ENCODE data around the gene PURA. TPM values are rescaled to one million over a fixed set of nuclear protein-coding genes. Genes with fewer than 3 reads are reported as not detected.
A peak's percentile ranks its signal among the peaks of the same experiment; 100 is the strongest.

Gene PURA
- total and polyA plus RNA-seq, 8 donors: 8.3 to 25.0 (median 10.4) TPM

DNA sequence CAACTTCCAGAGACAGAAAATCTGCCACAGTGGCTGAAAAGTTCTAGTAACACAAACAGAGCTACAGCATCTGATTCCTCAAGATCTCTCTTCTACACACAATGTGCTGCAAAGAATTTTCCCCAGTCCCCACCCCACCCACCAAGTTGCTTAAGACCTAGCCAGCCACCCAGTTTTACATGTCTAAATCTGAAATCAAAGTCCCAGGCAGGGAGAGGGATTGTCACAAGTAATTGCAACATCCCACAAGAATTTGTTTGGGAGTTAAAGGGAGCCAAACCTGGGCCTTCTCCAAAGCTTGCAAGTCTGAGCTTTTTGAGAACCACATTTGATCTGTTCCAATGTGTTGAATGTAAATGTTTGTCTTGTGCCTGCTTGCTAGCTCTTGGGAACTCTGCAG, 27.3 kb downstream of the PURA start:
- TF ChIP-seq, protein P1, sequence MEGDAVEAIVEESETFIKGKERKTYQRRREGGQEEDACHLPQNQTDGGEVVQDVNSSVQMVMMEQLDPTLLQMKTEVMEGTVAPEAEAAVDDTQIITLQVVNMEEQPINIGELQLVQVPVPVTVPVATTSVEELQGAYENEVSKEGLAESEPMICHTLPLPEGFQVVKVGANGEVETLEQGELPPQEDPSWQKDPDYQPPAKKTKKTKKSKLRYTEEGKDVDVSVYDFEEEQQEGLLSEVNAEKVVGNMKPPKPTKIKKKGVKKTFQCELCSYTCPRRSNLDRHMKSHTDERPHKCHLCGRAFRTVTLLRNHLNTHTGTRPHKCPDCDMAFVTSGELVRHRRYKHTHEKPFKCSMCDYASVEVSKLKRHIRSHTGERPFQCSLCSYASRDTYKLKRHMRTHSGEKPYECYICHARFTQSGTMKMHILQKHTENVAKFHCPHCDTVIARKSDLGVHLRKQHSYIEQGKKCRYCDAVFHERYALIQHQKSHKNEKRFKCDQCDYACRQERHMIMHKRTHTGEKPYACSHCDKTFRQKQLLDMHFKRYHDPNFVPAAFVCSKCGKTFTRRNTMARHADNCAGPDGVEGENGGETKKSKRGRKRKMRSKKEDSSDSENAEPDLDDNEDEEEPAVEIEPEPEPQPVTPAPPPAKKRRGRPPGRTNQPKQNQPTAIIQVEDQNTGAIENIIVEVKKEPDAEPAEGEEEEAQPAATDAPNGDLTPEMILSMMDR (IDR thresholded peaks at IDR 0.05): no peak

DNA sequence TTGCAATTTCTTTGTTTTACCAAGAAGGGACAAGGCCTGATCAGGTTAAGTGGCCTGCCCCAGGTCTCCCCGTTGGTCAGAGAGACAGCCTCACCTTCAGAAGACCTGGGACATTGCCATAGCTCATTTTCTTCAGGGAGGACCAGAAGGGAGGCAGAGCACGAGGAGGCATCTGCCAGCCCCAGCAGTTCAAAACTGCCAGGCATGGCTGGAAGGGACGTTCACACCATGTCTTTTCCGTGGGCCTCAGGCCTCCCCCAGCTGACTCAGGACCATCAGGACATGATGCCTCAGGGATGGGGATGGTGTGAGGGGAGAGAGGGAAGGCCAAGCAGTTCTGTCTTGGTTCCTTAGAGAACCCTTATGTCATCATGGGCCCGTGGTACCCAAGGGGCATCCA, 28.3 kb downstream of the PURA start:
- Histone ChIP-seq H3K27me3 (peaks cover 0 to 25% of the 10 kb centered on the region in 2 donors), H3K9me3 (no peaks in the 10 kb centered on the region), H3K4me1 (peaks cover 17 to 27% of the 10 kb centered on the region in 2 donors), H3K36me3 (no peaks in the 10 kb centered on the region), H3K27ac (no peak overlapping the region), H3K4me3 (no peak overlapping the region)
- TF ChIP-seq, protein P1 (IDR thresholded peaks at IDR 0.05): no peak
- ATAC-seq: no peak
- intact Hi-C loops (cut with DNase I): loop anchor here in 1 of 2 donors (10.0 kb wide), 1 partner anchor 347 kb away; the partner anchor contains the start of gene PSD2
- no peak for DNase-seq

More for the DNA sequence above, 27.3 kb downstream of the PURA start:
- no peak overlapping the region for H3K4me3 ChIP-seq
- peaks cover 0 to 15% of the 10 kb centered on the region in 2 donors for H3K27me3 ChIP-seq
- ATAC-seq (peak; percentile 19), DNase-seq (no peak)
- H3K36me3 ChIP-seq: no peaks in the 10 kb centered on the region
- peaks cover 15 to 20% of the 10 kb centered on the region in 2 donors for H3K4me1 ChIP-seq
- H3K27ac ChIP-seq: peak overlapping the region in 1 of 2 donors; percentile 8
- intact Hi-C loops (cut with DNase I): loop anchor here in 1 of 2 donors (10.0 kb wide), 1 partner anchor 346 kb away; the partner anchor contains the start of gene PSD2
- no peaks in the 10 kb centered on the region for H3K9me3 ChIP-seq

DNA sequence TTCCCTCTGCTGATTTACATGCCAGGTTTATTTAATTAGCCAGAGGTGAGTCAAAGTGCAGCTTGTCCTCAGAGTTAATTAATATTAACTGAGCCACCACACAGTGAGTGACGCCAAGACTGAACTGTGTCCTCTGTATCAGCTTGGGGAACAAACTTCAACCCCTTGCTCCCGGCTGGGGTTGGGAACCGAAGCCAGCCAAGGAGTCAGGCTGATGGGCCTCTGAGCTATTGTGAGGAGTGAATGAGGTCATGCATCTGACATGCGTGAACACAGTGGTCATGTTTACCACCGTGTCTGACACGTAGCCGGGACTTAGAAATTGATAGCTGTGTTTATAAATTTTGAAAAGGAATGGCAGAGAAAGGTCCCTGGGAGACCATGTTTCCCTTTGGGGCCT, 28.9 kb downstream of the PURA start:
- no peak overlapping the region for H3K27ac ChIP-seq
- TF ChIP-seq, protein P1 (IDR thresholded peaks at IDR 0.05): no peak
- no peaks in the 10 kb centered on the region for H3K36me3 ChIP-seq
- peaks cover 17 to 27% of the 10 kb centered on the region in 2 donors for H3K4me1 ChIP-seq
- DNase-seq (no peak), ATAC-seq (no peak)
- peaks cover 0 to 31% of the 10 kb centered on the region in 2 donors for H3K27me3 ChIP-seq
- H3K4me3 ChIP-seq: no peak overlapping the region
- intact Hi-C loops (cut with DNase I): loop anchor here in 1 of 2 donors (10.0 kb wide), 1 partner anchor 348 kb away; the partner anchor contains the start of gene PSD2
- H3K9me3 ChIP-seq: no peaks in the 10 kb centered on the region

DNA sequence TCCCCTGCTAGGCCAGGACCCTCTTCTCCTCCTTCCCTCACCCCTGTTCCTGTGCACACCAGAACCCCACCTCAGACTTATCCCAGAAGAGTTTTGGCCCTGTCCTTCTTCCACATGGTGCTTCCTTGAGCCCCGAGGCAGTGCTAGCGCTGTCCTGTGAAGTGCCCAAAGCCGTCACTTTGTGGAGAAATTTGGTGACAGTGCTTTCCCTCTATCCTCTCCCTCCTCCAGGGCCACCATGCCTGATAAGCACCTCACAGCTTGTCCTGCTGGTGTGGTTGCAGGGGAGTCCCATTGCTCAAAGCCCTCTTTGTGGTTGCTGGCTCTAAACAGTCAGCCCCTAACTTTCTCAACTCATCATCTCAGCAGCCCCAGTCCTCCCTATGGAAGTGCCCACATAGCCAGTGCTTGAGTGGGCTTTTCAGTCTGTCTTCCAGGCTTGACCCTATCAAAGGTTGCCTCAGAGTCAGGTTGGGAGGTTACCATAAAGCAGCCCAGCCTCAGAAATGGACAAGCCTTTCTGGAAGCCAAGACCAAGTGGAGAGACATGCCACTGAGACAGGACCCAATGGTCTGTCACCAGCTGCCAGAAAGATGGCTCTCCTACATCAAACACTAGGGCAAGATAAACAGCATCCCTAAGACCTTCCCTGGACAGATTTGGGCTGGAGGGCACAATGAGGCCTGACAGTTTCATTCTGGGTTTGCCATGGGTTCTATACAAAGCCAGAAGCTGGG, 29.8 kb downstream of the PURA start:
- DNase-seq (no peak), ATAC-seq (no peak)
- intact Hi-C loops (cut with DNase I): loop anchor here in 1 of 2 donors (10.0 kb wide), 1 partner anchor 349 kb away; the partner anchor contains the start of gene PSD2
- Histone ChIP-seq H3K27me3 (peaks cover 0 to 31% of the 10 kb centered on the region in 2 donors), H3K4me3 (no peak overlapping the region), H3K4me1 (peaks cover 17 to 27% of the 10 kb centered on the region in 2 donors), H3K27ac (no peak overlapping the region), H3K36me3 (no peaks in the 10 kb centered on the region), H3K9me3 (no peaks in the 10 kb centered on the region)
- TF ChIP-seq, protein P1 (IDR thresholded peaks at IDR 0.05): no peak

DNA sequence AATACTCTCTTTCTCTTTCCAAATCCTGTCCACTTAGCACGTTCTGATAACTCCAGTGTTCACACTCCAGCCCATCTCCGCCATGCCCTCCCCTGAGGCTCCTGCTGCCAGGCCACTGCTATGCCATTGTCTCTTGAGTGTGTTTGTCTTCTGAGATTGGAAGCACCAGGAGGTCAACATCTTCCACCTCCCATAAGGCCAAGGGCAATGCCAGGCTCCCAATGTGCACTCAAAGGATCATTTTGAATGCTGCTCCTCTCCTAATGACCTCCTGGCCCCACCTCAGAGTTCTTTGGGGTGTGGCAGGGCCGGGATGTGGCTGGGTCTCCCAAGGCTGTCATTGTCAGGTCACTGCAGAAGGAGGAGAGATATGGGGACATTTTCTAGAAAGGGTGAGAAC, 31.3 kb downstream of the PURA start:
- intact Hi-C loops (cut with DNase I): loop anchor here in 1 of 2 donors (5.0 to 10.0 kb wide), 2 partner anchors 68 to 350 kb away; partner anchors contain the start of gene PSD2
- Histone ChIP-seq H3K27ac (no peak overlapping the region), H3K36me3 (no peaks in the 10 kb centered on the region), H3K9me3 (no peaks in the 10 kb centered on the region), H3K4me3 (peak overlapping the region in 1 of 2 donors; percentile 27), H3K27me3 (peaks cover 0 to 31% of the 10 kb centered on the region in 2 donors), H3K4me1 (peaks cover 17 to 27% of the 10 kb centered on the region in 2 donors)
- ATAC-seq (no peak), DNase-seq (no peak)
- TF ChIP-seq, protein P1 (IDR thresholded peaks at IDR 0.05): no peak
